Adrenal gland (tissue), 5 donors: Measurements from ENCODE around the gene HIP1R.

ENCODE experiments used
- POLR2A ChIP-seq, 2 donors: fragments of 450-650 bp; IDR thresholded peaks; one replicate each; pipeline ENCODE4 v1.6.1; 2017; ENCODE audit warnings: antibody characterized with exemption in 2 of 2, mild to moderate bottlenecking in 2 of 2, moderate library complexity in 1 of 2
- TF ChIP-seq, protein P1 (sequence below), 6 experiments: fragments of 450-650 bp in 4 of 6; fragments of 200-600 bp in 2 of 6; sonication (generic) in 1 of 6; IDR thresholded peaks; 1 replicate in 5 of 6; 2 replicates in 1 of 6; pipeline versions ENCODE4 v1.5.1 to v1.8.0; 2016 to 2021; ENCODE audit warnings: antibody characterized with exemption in 6 of 6, mild to moderate bottlenecking in 2 of 6, moderate library complexity in 1 of 6
- donor health status: DM: no; HTN: no; CAD: no.

GRCh38 chr12:122825773-122826724 lies 9.2 kb upstream of the HIP1R start:
- TF ChIP-seq, protein P1, sequence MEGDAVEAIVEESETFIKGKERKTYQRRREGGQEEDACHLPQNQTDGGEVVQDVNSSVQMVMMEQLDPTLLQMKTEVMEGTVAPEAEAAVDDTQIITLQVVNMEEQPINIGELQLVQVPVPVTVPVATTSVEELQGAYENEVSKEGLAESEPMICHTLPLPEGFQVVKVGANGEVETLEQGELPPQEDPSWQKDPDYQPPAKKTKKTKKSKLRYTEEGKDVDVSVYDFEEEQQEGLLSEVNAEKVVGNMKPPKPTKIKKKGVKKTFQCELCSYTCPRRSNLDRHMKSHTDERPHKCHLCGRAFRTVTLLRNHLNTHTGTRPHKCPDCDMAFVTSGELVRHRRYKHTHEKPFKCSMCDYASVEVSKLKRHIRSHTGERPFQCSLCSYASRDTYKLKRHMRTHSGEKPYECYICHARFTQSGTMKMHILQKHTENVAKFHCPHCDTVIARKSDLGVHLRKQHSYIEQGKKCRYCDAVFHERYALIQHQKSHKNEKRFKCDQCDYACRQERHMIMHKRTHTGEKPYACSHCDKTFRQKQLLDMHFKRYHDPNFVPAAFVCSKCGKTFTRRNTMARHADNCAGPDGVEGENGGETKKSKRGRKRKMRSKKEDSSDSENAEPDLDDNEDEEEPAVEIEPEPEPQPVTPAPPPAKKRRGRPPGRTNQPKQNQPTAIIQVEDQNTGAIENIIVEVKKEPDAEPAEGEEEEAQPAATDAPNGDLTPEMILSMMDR (IDR thresholded peaks at IDR 0.05) = no peak
- no peak for TF ChIP-seq POLR2A (IDR thresholded peaks at IDR 0.05)
